NCI-H2227 (cell line): ENCODE results near the gene CDC73.
"Not testable (repeated sequence)": the region's sequence is repeated elsewhere in the genome, so short reads cannot be mapped to it uniquely, and the experiment has no call there.

Experiments
- DNase-seq: peaks from one replicate; lab custom pipeline; 2025; ENCODE audit not compliant: unreplicated experiment; lab: John Stamatoyannopoulos, UW

The CDC73 gene

DNA sequence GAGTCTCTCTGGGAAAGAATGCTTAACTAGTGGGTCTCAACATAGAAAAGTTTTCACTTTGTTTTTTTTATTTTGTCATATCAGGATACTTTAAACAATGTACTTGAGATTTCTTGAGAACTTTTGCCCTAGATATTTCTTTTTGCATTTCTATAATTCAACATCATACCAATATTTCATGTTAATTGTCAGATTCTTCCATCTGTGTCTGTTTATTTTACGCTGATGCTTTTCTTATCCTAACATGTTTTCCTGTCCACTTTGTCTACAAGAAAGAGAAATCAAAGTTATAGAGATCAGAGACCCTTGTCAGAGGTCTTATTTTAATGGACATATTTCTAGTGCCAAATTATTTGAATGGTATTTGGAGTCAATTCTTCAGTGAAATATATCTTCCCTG lies 160.1 kb downstream of the CDC73 start:
- DNase-seq: no peak

DNA sequence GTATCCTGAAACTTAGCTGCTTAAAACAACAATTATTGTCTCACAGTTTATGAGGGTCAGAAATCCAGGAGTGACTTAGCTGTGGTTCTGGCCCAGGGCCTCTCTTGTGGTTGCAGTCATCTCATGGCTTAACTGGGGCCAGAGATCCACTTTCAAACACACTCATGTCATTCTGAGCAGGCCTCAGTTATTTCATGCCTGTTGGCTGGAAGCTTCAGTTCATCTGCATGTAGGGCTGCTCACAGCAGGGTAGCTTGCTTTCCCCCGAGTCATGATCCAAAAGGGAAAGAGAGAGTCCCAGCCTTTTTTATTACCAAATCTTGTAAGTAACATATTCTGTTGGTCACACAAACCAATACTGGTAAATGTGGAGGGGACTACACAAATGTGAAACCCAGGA lies 161.2 kb downstream of the CDC73 start:
- DNase-seq: no peak

DNA sequence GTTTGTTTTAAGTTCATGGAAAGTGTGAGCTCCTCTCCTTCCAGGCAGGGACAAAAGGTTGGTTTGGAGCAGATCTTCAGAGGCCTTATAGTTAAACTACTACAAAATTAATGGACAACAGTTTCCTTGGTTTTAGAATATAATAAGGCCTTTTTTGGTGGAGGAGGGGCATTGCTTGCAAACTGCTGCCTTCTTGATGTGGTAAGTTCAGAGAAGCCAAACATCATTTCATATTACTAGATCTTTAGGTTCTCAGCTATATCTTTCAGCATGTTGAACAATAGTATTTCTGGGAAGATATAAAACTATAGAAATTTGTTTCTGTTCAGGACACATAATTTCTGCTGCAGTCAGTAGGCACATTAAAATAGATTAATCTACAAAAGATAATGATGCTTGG lies 162.4 kb downstream of the CDC73 start:
- DNase-seq: no peak

DNA sequence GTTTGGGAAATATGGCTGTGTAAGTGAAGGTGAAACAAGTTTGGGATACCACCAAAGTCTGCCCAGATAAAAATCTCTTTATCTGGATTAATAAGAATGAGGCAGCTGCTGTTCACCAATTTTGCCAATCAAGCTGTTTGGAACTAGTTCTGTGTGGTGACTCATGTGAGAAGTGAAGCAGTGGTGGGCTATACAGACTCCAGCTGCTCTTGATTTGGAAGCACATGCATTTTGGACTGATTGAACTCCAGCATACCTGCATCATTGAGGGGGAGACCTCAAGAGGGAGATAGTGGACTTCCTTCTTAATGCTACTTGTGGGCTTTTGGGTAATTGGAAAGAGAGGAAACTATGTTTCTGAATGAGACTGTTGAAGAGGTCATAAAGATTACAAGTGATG lies 163.8 kb downstream of the CDC73 start:
- DNase-seq: no peak

DNA sequence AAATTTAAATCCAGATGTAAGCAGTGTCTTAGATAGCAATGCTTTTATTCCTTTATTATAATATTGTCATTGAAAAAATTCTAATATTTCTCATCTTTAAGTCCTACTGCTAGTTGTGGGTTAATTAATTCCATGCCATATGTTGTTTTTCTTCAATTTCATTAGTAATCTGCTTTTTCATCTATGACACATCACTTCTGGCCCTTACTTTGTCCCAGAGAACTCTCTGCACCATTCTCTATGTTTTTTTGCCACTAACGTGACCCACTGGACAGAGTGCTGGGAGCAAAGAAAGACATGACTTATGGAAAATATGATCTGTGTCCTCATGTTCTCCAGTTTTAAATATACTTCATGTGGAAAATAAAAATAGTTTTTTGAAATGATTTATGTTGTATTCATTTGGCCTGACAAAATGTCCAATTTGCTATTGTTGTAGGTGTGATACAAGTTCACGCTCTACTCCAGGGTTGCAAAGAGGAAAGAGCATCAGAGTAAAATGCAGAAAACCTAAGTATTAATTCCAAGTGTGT lies 166.8 kb downstream of the CDC73 start:
- DNase-seq: not testable (repeated sequence)

DNA sequence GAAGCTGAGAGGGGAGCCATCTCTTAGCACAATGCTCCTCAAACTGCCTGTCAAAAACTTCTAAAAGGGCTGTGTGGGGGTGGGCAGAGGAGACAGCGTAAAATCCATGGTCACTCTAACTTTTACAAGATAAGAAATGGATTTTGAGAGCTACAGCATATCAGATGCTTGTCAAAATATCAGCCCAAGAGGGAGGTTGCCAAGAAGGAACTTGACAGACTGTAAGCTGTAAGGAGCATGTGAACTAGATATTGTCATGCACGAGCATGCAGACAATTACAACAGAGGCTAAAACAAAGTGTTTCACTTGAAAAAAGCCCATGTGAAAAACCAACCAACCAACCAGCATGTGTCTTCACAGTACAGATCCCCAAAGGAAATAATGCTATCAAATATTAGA lies 171.9 kb downstream of the CDC73 start:
- no peak for DNase-seq

DNA sequence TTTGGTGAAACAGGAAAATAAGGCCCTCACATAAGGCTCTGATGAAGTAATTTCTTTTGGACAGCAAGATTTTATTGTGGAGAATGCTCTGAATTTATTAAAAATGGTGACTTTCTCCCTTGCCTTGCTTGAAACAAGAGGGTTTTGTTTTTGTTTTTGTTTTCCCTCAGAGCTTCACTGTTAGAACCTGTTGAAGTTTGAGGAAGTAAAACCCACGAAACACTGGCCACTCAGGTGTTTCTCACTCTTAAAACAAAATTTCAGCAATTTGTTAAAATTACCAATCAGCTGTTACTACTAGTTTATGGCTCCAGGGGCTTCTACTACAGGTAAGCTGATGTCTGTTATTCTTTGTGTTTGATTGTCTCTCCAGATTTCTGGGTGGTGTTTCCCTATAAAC lies 177.2 kb downstream of the CDC73 start:
- DNase-seq: no peak

DNA sequence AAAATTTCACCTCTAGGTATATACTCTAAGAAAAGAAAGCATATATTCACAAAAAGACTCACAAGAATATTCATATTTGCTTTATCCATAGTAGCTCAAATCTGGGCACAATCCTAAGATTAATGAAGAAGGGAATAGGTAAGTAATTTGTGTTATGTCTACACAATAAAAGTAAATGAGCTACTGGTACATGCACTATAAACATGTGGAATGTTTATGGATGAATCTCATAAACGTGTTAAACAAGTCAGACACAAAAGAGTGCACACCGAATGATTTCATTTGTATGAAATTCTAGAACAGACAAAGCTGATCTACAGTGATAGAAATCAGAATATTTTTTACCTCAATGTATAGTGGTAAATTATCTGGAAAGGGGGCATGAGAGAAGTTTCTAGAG lies 179.9 kb downstream of the CDC73 start:
- no peak for DNase-seq

DNA sequence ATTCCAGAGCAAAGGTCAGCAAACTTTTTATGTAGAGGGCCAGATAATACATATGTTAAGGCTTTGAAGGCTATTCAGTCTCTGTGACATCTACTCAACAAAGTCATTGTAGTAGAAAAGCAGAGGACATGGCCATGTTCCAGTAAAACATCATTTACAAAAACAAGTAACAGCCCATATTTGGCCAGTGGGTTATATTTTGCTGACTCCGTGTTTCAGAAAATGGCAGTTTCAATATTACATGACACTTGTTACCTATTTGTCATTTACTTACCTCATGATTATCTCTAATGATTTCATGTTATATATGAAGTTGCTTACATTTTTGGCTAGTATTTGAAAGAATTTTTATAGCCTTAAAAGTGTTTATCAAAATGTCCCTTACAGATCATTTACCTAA lies 182.0 kb downstream of the CDC73 start:
- DNase-seq: no peak
